PC-9 (cell line): ENCODE results near the gene ANKRD39.

Experiments
- CTCF ChIP-seq: fragments of 200-600 bp; sonication (generic); conservative IDR thresholded peaks from 2 replicates; pipeline ENCODE4 v1.6.1; 2017; ENCODE audit warnings: mixed run types, antibody characterized with exemption, mild to moderate bottlenecking, moderate library complexity
- EZH2 ChIP-seq: fragments of 200-600 bp; sonication (generic); IDR thresholded peaks from 2 replicates; pipeline ENCODE4 v1.8.0; 2017; ENCODE audit warnings: antibody characterized with exemption, low read depth

DNA sequence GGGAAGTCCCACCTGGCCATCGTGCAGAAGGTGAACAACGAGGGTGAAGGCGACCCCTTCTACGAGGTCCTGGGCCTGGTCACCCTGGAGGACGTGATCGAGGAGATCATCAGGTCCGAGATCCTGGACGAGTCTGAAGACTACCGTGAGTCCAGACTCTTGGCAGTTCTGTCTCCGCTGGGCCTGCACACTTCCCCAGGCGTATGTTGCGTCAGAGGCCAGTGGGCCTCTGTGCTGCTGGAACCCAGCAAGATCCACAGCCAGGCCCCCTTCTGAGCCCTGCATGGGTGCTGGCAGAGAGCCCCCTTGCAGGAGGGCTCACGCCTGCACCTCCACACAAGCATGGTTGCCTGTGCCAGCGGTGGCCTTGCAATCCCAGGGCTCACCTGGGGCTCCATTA is 32.8 kb downstream of the ANKRD39 start:
- TF ChIP-seq CTCF, result no peak
- no peak for TF ChIP-seq EZH2
